Measurements from ENCODE around the gene ACTR6. TPM values are rescaled to one million over a fixed set of nuclear protein-coding genes. Genes with fewer than 3 reads are reported as not detected.

Gene ACTR6
- total and polyA plus RNA-seq, 8 donors: 3.8 to 14.4 (median 7.0) TPM

DNA sequence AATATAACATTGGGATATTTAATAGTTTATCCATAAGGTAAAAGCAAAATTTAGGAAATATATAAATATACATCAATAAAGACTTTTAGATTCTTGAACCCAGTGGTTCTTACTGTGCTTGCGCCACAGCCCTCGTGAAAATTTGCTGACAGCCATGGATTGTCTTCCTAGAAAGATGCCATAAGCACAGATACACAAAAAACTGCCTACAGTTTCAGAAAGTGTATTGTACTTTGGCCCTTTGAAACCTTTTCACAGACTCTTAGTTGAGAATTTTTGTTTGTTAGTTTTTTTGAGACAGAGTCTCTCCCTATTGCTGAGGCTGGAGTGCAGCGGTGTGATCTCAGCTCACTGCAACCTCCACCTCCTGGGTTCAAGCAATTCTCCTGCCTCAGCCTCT lies 38.2 kb downstream of the ACTR6 start:
- Histone ChIP-seq H3K4me1 (no peaks in the 10 kb centered on the region), H3K4me3 (no peak overlapping the region), H3K27ac (no peak overlapping the region), H3K27me3 (no peaks in the 10 kb centered on the region), H3K9me3 (no peaks in the 10 kb centered on the region), H3K36me3 (no peaks in the 10 kb centered on the region)
- ATAC-seq (no peak), DNase-seq (no peak), FAIRE-seq (no peak)
- intact Hi-C loops (cut with DNase I): loop anchor here in 2 of 3 donors (10.0 kb wide), 2 partner anchors 306 to 316 kb away; no protein-coding TSS in a partner anchor
- TF ChIP-seq, protein P1, sequence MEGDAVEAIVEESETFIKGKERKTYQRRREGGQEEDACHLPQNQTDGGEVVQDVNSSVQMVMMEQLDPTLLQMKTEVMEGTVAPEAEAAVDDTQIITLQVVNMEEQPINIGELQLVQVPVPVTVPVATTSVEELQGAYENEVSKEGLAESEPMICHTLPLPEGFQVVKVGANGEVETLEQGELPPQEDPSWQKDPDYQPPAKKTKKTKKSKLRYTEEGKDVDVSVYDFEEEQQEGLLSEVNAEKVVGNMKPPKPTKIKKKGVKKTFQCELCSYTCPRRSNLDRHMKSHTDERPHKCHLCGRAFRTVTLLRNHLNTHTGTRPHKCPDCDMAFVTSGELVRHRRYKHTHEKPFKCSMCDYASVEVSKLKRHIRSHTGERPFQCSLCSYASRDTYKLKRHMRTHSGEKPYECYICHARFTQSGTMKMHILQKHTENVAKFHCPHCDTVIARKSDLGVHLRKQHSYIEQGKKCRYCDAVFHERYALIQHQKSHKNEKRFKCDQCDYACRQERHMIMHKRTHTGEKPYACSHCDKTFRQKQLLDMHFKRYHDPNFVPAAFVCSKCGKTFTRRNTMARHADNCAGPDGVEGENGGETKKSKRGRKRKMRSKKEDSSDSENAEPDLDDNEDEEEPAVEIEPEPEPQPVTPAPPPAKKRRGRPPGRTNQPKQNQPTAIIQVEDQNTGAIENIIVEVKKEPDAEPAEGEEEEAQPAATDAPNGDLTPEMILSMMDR (IDR thresholded peaks at IDR 0.05): no peak
- WGBS, 2 donors: 91 to 97% methylated on average over 3 of the region's 3 CpGs

DNA sequence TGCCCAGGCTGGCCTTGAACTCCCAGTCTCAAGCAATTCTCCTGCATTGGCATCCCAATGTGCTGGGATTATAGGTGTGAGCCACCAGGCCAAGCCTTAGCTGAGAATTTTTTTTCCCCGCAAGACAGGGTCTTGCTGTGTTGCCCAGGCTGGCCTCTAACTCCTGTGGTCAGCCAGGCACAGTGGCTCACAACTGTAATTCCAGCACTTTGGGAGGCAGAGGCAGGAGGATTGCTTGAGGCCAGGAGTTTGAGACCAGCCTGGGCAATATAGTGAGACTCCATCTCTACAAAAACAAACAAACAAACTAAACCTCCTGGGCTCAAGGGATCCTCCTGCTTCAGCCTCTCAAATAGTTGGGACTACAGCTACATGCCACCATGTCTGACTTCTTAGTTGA lies 39.0 kb downstream of the ACTR6 start:
- DNase-seq: no peak
- 92 to 93% methylated on average over 1 of the region's 1 CpG for WGBS, 2 donors
- intact Hi-C loops (cut with DNase I): loop anchor here in 2 of 3 donors (10.0 kb wide), 2 partner anchors 305 to 315 kb away; no protein-coding TSS in a partner anchor

DNA sequence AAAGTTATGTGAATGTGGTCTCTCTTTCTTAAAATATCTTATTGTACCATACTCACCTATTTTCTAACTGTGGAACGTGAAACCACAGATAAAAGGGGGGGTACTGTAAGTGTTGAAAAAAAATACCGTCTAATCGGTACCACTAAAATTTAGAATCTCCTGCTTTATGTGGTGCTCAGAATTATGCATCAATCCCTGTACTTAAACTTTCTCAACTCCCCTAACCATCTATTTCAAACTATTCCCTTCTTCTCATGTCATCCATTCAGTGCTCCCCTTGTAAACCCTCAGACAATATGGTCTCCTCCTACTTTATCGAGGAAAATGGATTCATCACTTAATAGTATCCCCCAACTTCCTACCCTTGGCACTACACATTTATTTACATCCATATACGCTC lies 42.5 kb downstream of the ACTR6 start:
- Histone ChIP-seq H3K9me3 (no peaks in the 10 kb centered on the region), H3K4me3 (no peak overlapping the region), H3K36me3 (no peaks in the 10 kb centered on the region), H3K27me3 (no peaks in the 10 kb centered on the region), H3K27ac (no peak overlapping the region), H3K4me1 (no peaks in the 10 kb centered on the region)
- WGBS, 2 donors: 80 to 90% methylated on average over 5 of the region's 5 CpGs
- FAIRE-seq: no peak
- no peak for DNase-seq
- intact Hi-C loops (cut with DNase I): loop anchor here in 1 of 3 donors (10.0 kb wide), 1 partner anchor 162 kb away; no protein-coding TSS in a partner anchor
- no peak for ATAC-seq
- TF ChIP-seq, protein P1 (IDR thresholded peaks at IDR 0.05): no peak

More for the DNA sequence above, 39.0 kb downstream of the ACTR6 start:
- no peak for FAIRE-seq
- Histone ChIP-seq H3K27ac (no peak overlapping the region), H3K36me3 (no peaks in the 10 kb centered on the region), H3K27me3 (no peaks in the 10 kb centered on the region), H3K9me3 (no peaks in the 10 kb centered on the region), H3K4me3 (no peak overlapping the region), H3K4me1 (no peaks in the 10 kb centered on the region)
- TF ChIP-seq, protein P1 (IDR thresholded peaks at IDR 0.05): no peak
- no peak for ATAC-seq

DNA sequence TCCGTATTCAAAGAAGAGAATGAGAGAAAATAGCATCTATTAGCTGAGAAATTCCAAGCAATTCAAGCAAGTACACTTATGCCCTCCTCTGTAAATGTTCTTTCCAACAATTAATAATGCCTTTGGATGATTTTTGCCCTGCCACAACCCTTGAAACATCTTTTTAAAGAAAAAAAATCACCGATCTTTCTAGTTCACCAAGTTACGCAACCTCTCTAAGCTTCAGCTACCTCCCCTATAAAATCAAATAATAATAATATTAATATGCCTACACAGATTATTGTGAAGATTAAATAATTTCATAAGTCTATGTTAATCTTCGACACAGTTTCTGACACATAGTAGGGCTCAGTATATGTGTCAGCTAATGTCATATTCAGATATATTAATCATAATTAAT lies 47.1 kb downstream of the ACTR6 start:
- TF ChIP-seq, protein P1 (IDR thresholded peaks at IDR 0.05): no peak
- intact Hi-C loops (cut with DNase I): loop anchor here in 1 of 3 donors (10.0 kb wide), 1 partner anchor 157 kb away; no protein-coding TSS in a partner anchor
- H3K27me3 ChIP-seq: no peaks in the 10 kb centered on the region
- H3K4me3 ChIP-seq: no peak overlapping the region
- no peak overlapping the region for H3K27ac ChIP-seq
- no peaks in the 10 kb centered on the region for H3K36me3 ChIP-seq
- ATAC-seq (no peak), DNase-seq (no peak), FAIRE-seq (no peak)
- WGBS, 2 donors: 93 to 97% methylated on average over 4 of the region's 4 CpGs
- H3K4me1 ChIP-seq: peaks cover 8 to 10% (median 8%) of the 10 kb centered on the region in 3 donors
- no peaks in the 10 kb centered on the region for H3K9me3 ChIP-seq

DNA sequence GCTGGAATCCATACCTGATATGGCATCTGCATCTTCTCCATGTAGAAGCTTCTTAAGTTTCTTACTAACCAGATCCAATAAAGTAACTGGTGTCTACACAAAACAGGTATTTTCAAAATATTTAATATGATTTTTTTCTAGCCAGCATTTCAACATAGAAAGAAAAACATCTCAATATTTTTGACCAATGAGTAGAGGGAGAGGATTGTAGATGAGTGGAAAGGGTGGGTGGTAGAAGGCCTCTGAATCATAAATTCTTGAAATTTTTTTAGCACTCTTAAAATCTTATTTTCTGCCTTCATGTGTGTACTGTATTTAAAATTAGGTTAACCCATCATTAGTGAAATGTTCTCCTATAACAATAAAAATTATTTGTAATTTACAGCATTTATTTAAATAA lies 48.3 kb downstream of the ACTR6 start:
- Histone ChIP-seq H3K4me3 (no peak overlapping the region), H3K27ac (no peak overlapping the region), H3K9me3 (no peaks in the 10 kb centered on the region), H3K36me3 (no peaks in the 10 kb centered on the region), H3K4me1 (peaks cover 8 to 10% (median 8%) of the 10 kb centered on the region in 3 donors), H3K27me3 (no peaks in the 10 kb centered on the region)
- DNase-seq (no peak), FAIRE-seq (no peak), ATAC-seq (no peak)
- intact Hi-C loops (cut with DNase I): loop anchor here in 1 of 3 donors (10.0 kb wide), 1 partner anchor 156 kb away; no protein-coding TSS in a partner anchor
- TF ChIP-seq, protein P1 (IDR thresholded peaks at IDR 0.05): no peak

Data from pancreas (tissue), 10 donors.